HG03196 (cell line): ENCODE results near the gene CD55.

Source experiments
- ATAC-seq: cut with Tn5 transposase; IDR thresholded peaks from one replicate; pipeline ENCODE4 v1.9.1; 2021; ENCODE audit not compliant: unreplicated experiment

The CD55 gene

DNA sequence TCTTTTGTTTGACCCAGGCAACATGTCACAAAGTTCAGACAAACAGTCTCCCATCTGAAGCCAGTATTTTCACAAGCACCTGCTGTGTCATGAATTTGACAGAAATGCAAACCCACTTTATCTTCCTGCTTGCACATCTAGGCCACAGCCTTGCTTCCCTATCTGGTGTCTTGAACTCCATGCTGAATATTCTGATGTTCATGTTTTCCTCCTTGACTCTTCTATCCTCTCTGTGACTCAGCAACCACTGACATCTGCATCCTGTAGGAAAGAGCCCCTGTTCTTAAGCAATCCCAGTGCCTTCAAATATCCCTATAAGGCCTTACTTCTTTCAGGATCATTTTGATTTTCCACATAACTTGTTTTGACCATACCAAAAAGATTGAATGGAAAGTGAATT lies 6.5 kb downstream of the CD55 start:
- ATAC-seq = no peak

GRCh38 chr1:207328908-207329440 lies 7.5 kb downstream of the CD55 start:
- ATAC-seq = no peak

DNA sequence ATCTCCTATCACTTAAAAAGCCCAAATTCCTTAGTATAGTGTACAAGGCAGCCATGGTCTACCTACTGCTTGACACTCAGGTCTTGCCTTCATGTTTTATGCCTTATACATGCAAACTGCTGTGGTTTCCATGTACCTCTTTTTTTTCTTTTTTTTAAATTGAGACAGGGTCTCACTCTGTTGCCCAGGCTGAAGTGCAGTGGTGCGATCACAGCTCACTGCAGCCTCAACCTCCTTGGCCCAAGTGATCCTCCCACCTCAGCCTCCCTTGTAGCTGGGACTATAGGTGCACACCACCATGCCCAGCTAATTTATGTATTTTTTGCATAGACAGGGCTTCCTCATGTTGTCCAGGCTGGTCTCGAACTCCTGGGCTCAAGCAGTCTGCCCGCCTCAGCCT lies 8.0 kb downstream of the CD55 start:
- ATAC-seq = no peak

- ATAC-seq = no peak
These were observed 8.7 kb downstream of the CD55 start for GRCh38 chr1:207330011-207330710.

- ATAC-seq = no peak
These were observed 10.2 kb downstream of the CD55 start for GRCh38 chr1:207331354-207332313.

DNA sequence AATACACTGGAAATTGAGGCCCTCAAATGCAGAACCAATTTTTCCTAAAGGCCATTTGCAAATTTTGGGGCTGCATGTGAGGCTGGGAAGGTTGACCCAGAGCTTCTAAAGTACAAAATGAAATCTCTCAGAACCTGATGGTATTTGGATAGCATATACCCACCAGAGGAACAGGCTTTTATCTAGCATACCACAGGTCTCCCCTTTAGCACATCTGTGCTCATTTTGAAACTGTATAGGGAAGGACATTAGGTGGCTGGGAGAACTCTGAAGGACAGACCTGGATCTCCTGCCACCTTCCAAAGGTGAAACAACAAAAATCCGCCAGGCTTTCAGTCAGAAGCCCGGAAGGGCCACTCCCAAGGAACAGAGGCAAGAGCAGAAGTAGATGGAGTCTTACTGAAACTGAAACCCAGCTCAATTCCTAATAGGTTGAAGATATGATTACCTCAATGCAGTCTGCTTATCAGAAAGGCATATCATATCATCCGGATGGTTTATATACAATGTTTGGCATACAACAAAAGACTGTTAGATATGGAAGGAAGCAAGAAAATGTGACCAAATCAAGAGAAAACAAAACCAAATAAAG lies 11.6 kb downstream of the CD55 start:
- ATAC-seq = no peak

- no peak for ATAC-seq
These were observed 12.1 kb downstream of the CD55 start for GRCh38 chr1:207333620-207334019.

GRCh38 chr1:207334337-207334736 lies 12.9 kb downstream of the CD55 start:
- ATAC-seq = no peak

GRCh38 chr1:207335138-207335537 lies 13.7 kb downstream of the CD55 start:
- no peak for ATAC-seq

- peak; percentile 60 for ATAC-seq
These were observed 14.4 kb downstream of the CD55 start for GRCh38 chr1:207335695-207336363.

DNA sequence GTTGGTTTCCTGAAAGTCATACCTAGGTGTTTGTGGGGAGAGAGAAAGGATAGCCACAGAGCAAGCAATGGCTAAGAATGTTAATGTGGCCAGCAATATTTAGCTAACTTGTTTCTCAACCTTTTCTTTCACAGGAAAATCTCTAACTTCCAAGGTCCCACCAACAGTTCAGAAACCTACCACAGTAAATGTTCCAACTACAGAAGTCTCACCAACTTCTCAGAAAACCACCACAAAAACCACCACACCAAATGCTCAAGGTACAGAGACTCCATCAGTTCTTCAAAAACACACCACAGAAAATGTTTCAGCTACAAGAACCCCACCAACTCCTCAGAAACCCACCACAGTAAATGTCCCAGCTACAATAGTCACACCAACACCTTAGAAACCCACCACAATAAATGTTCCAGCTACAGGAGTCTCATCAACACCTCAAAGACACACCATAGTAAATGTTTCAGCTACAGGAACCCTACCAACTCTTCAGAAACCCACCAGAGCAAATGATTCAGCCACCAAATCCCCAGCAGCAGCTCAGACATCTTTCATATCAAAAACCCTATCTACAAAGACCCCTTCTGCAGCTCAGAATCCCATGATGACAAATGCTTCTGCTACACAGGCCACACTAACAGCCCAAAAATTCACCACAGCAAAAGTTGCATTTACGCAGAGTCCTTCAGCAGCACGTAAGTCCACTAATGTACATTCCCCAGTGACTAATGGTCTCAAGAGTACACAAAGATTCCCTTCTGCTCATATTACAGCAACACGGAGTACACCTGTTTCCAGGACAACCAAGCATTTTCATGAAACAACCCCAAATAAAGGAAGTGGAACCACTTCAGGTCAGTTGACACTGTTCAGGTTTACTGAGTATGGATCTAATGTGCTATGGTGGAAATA lies 15.3 kb downstream of the CD55 start:
- ATAC-seq = peak; percentile 66

DNA sequence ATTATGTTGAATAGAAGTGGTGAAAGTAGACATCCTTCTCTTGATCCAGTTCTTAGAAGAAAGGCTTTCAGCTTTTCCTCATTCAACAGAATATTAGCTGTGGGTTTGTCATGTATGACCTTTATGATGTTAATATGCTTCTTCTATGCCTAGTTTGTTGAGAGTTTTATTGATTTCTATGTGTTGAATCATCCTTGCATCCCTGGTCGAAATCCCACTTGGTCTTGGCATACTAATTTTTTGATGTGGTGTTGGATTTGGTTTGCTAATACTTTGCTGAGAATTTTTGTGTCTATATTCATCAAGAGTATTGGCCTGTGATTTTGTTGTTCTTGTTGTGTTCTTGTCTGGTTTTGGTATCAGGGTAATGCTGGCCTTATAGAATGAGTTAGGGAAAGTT lies 20.9 kb downstream of the CD55 start:
- ATAC-seq = no peak

- ATAC-seq = no peak
These were observed 22.2 kb downstream of the CD55 start for GRCh38 chr1:207343675-207344074.

DNA sequence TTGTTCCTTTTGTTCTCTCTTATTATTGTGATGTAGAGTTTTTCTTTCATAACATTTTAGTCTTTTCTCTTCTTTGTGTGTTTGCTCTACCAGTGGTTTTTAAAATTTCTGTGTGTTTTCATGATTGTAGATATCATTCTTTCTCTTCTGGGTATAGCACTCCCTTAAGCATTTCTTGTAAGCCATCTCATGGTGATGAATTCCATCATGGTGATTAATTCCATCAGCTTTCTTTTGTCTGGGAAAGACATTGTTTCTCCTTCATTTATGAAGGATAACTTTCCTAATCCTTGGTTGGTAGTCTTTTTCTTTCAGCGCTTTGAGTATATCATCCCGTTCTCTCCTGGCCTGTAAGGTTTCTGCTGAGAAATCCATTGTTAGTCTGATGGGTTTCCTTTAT lies 22.7 kb downstream of the CD55 start:
- ATAC-seq = no peak

GRCh38 chr1:207345644-207346477 lies 24.4 kb downstream of the CD55 start:
- no peak for ATAC-seq

- no peak for ATAC-seq
These were observed 25.0 kb downstream of the CD55 start for GRCh38 chr1:207346513-207346912.

GRCh38 chr1:207349979-207350378 lies 28.5 kb downstream of the CD55 start:
- no peak for ATAC-seq

DNA sequence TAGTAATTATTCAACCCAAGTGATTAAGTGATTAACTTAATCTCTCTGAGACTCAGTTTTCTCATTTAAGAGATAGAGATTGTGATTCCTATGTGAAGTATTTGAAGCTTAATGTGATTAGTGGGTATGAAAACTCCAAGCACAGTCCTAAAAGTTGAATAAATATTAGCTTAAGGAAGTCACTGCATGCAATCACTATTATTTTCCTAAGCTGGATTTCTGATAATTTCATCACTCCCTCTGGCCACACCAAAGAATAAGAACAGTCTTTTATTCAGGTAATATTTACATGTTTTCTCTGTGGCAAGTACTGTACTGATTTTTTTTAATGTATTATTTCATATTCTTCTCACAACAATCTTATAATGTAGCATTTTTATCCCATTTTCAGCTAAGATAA lies 31.1 kb downstream of the CD55 start:
- no peak for ATAC-seq

DNA sequence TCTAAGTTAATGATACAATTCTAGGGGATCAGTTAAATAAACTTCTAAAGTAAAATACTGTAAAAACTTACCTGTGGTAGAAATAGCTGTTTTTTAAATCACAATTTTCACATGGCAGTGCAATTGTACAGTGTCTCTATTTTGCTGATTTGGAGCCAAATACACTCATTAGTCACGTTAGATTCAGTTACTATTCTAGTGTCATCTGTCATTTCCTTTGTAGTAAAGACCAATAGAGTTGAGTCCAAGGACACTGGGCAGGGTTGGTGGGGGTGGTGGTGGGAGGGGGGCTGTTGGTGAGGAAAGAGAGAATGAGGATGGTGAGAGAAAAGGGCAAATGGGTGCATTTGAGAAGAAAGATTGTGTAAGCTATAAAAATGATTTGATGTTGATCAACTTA lies 33.6 kb downstream of the CD55 start:
- ATAC-seq = no peak
